Lung (tissue), 12 donors: Measurements from ENCODE around the gene ASTN1. TPM values are rescaled to one million over a fixed set of nuclear protein-coding genes. Genes with fewer than 3 reads are reported as not detected.

Experiments
- ATAC-seq: fragments of 200-7000 bp; cut with Tn5 transposase; one replicate; pipeline ENCODE4 v1.9.1; 2020; ENCODE audit warnings: moderate number of reproducible peaks; ENCODE audit not compliant: insufficient read depth, low FRiP score
- DNase-seq, 3 donors: peaks; one replicate each; pipeline ENCODE4 v3.0.0-alpha.2; 2013 to 2017
- H3K27ac ChIP-seq, 2 donors: one replicate each; pipeline ENCODE4 v1.5.1; 2013; ENCODE audit warnings: mild to moderate bottlenecking in 2 of 2, moderate library complexity in 2 of 2, control low read depth in 1 of 2, inconsistent platforms in 1 of 2, low read depth in 1 of 2, low read length in 1 of 2
- H3K27me3 ChIP-seq, 3 donors: one replicate each; pipeline ENCODE4 v1.5.1; 2013; ENCODE audit warnings: low read length in 2 of 3; ENCODE audit not compliant: control insufficient read depth in 3 of 3, insufficient read depth in 3 of 3
- H3K36me3 ChIP-seq, 4 donors: one replicate each; pipeline ENCODE4 v1.5.1; 2013; ENCODE audit warnings: low read length in 4 of 4, mild to moderate bottlenecking in 1 of 4, moderate library complexity in 1 of 4; ENCODE audit not compliant: control insufficient read depth in 4 of 4, insufficient read depth in 4 of 4
- H3K4me1 ChIP-seq, 5 donors: one replicate each; pipeline ENCODE4 v1.5.1; 2013; ENCODE audit warnings: low read length in 5 of 5, mild to moderate bottlenecking in 2 of 5, moderate library complexity in 1 of 5; ENCODE audit not compliant: control insufficient read depth in 5 of 5, insufficient read depth in 5 of 5
- H3K4me3 ChIP-seq: one replicate; pipeline ENCODE4 v1.5.1; 2013; ENCODE audit warnings: mild to moderate bottlenecking, control low read depth, moderate library complexity
- H3K9ac ChIP-seq, 2 donors: one replicate each; pipeline ENCODE4 v1.5.1; 2013; ENCODE audit warnings: low read length in 2 of 2, control low read depth in 1 of 2; ENCODE audit not compliant: insufficient read depth in 1 of 2
- H3K9me3 ChIP-seq, 4 donors: one replicate each; pipeline ENCODE4 v1.5.1; 2013; ENCODE audit warnings: low read length in 3 of 4, mild to moderate bottlenecking in 1 of 4, moderate library complexity in 1 of 4; ENCODE audit not compliant: control insufficient read depth in 4 of 4, insufficient read depth in 3 of 4
- CTCF ChIP-seq: IDR thresholded peaks from 2 replicates; pipeline ENCODE4 v1.5.1; 2012; ENCODE audit warnings: mild to moderate bottlenecking; ENCODE audit errors: control extremely low read depth, extremely low read depth
- WGBS, 2 donors: extraction: QIAGEN DNeasy Blood & Tissue Kit; methylation state at CpG; one replicate each; pipeline ENCODE4 v1.1.7; 2013; 5-methylcytosine and 5-hydroxymethylcytosine counted together
- polyA plus RNA-seq, 2 donors: library from polyadenylated mRNA; stranded (reverse); fragments of 200-250 nt; gene quantifications; one replicate each; pipeline ENCODE4 v1.2.1, GENCODE V29; 2013
- total RNA-seq, 2 donors: library from RNA; depleted of rRNA in 1 of 2; stranded (reverse); fragments of >200 nt in 1 of 2; gene quantifications; one replicate each; pipeline ENCODE4 v1.2.1, GENCODE V29; 2014 to 2021
- donor health status: control.
- donor health status: control.
- donor health status: Bipolar disorder and iron deficiency.
- donor health status: healthy.
- donor health status: DM: yes; HTN: yes; CAD: no.

The ASTN1 gene
- total and polyA plus RNA-seq, 4 donors = 0.03 to 3.6 (median 0.08) TPM

GRCh38 chr1:177183836-177184235, 19.3 kb upstream of the ASTN1 start:
- no peak for ATAC-seq
- no peak overlapping the region for H3K27ac ChIP-seq

GRCh38 chr1:177181631-177182291, 17.2 kb upstream of the ASTN1 start:
- WGBS, 2 donors = 1% methylated on average over 31 to 32 of the region's 32 CpGs
- Histone ChIP-seq H3K9ac (no peak overlapping the region), H3K4me1 (peaks cover 0 to 4% (median 0%) of the 10 kb centered on the region in 5 donors), H3K27ac (no peak overlapping the region), H3K27me3 (peaks cover 0 to 31% (median 21%) of the 10 kb centered on the region in 3 donors), H3K4me3 (no peak overlapping the region), H3K9me3 (no peaks in the 10 kb centered on the region), H3K36me3 (no peaks in the 10 kb centered on the region)
- DNase-seq (peak; percentile 65 to 74 (median 70)), ATAC-seq (peak; percentile 86)
- peak; percentile 10 for TF ChIP-seq CTCF

More at GRCh38 chr1:177183836-177184235, 19.3 kb upstream of the ASTN1 start:
- no peaks in the 10 kb centered on the region for H3K36me3 ChIP-seq
- no peak overlapping the region for H3K9ac ChIP-seq
- H3K9me3 ChIP-seq = peaks cover 0 to 2% (median 0%) of the 10 kb centered on the region in 4 donors
- peaks cover 0 to 27% (median 16%) of the 10 kb centered on the region in 3 donors for H3K27me3 ChIP-seq
- H3K4me1 ChIP-seq = peaks cover 0 to 4% (median 0%) of the 10 kb centered on the region in 5 donors
- WGBS, 2 donors = 57 to 72% methylated on average over 2 of the region's 2 CpGs
- no peak for DNase-seq
- TF ChIP-seq CTCF = no peak
- H3K4me3 ChIP-seq = no peak overlapping the region

GRCh38 chr1:177181280-177181630, 16.7 kb upstream of the ASTN1 start:
- Histone ChIP-seq H3K9me3 (no peaks in the 10 kb centered on the region), H3K4me3 (no peak overlapping the region), H3K36me3 (no peaks in the 10 kb centered on the region), H3K27ac (no peak overlapping the region), H3K27me3 (peaks cover 0 to 31% (median 21%) of the 10 kb centered on the region in 3 donors), H3K4me1 (peaks cover 0 to 4% (median 0%) of the 10 kb centered on the region in 5 donors), H3K9ac (no peak overlapping the region)
- 18 to 31% methylated on average over 13 of the region's 13 CpGs for WGBS, 2 donors
- DNase-seq (no peak), ATAC-seq (no peak)
- no peak for TF ChIP-seq CTCF
